ENCODE results near the gene TMEM119.

DNA sequence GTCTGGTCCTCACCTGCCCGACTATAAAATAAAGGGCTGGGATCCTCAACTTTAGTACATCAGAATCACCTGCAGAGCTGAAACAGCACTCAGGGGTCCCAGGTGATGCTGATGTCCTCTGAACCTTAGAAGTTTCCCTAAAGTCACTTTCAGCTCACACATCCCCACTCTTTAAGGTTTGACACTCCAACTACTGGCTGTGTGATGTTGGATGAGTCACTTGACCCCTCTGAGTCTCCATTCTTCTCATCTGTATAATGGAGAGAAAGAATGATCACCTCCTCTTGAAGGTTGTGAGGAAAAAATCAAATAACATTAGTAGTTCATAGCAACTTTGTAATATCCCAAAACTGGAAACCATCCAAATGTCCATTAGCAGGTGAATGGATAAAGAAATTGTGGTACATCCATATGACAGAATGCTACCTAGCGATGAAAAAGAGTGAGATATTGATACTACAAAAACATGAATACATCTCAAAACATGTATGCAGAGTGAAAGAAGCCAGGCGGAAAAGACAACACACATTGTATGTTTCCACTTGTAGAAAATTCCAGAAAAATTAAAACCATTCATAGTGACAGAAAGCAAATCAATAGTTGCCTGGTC, 13.3 kb downstream of the TMEM119 start:
- TF ChIP-seq, protein P1, sequence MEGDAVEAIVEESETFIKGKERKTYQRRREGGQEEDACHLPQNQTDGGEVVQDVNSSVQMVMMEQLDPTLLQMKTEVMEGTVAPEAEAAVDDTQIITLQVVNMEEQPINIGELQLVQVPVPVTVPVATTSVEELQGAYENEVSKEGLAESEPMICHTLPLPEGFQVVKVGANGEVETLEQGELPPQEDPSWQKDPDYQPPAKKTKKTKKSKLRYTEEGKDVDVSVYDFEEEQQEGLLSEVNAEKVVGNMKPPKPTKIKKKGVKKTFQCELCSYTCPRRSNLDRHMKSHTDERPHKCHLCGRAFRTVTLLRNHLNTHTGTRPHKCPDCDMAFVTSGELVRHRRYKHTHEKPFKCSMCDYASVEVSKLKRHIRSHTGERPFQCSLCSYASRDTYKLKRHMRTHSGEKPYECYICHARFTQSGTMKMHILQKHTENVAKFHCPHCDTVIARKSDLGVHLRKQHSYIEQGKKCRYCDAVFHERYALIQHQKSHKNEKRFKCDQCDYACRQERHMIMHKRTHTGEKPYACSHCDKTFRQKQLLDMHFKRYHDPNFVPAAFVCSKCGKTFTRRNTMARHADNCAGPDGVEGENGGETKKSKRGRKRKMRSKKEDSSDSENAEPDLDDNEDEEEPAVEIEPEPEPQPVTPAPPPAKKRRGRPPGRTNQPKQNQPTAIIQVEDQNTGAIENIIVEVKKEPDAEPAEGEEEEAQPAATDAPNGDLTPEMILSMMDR (IDR thresholded peaks at IDR 0.05) = no peak
- TF ChIP-seq ZFX (IDR thresholded peaks at IDR 0.05; ENCODE audit: borderline replicate concordance) = no peak
